Tibial nerve (tissue), 3 donors: ENCODE measurements around the gene CCDC121.

Experiments used
- POLR2A ChIP-seq, 2 donors: fragments of 450-650 bp; IDR thresholded peaks; one replicate each; pipeline ENCODE4 v1.6.1; 2017; ENCODE audit warnings: antibody characterized with exemption in 2 of 2, mild to moderate bottlenecking in 2 of 2, moderate library complexity in 2 of 2
- TF ChIP-seq, protein P1 (sequence below), 5 experiments: fragments of 200-600 bp in 3 of 5; fragments of 450-650 bp in 2 of 5; sonication (generic) in 3 of 5; IDR thresholded peaks; one replicate each; pipeline ENCODE4 v1.5.1; 2016 to 2019; ENCODE audit warnings: antibody characterized with exemption in 5 of 5, mild to moderate bottlenecking in 3 of 5, moderate library complexity in 2 of 5

DNA sequence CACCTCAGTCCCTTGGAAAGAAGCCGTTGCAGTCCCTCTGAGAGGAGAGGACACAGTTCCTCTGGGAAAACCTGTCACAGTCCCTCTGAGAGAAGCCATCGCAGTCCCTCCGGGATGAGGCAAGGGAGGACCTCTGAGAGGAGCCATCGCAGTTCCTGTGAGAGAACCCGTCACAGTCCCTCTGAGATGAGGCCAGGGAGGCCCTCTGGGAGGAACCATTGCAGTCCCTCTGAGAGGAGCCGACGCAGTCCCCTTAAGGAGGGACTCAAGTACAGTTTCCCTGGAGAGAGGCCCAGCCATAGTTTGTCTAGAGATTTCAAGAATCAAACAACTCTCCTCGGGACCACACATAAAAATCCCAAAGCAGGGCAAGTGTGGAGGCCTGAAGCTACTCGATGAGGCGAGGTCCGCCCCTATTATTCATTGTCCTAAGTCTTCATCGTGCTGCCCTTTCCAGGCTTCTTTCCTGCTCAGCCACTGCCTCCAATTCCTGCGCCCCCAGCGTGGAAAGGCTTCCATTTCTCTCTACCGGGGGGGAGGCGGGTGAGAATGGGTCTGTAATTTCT lies 46.6 kb downstream of the CCDC121 start:
- TF ChIP-seq, protein P1, sequence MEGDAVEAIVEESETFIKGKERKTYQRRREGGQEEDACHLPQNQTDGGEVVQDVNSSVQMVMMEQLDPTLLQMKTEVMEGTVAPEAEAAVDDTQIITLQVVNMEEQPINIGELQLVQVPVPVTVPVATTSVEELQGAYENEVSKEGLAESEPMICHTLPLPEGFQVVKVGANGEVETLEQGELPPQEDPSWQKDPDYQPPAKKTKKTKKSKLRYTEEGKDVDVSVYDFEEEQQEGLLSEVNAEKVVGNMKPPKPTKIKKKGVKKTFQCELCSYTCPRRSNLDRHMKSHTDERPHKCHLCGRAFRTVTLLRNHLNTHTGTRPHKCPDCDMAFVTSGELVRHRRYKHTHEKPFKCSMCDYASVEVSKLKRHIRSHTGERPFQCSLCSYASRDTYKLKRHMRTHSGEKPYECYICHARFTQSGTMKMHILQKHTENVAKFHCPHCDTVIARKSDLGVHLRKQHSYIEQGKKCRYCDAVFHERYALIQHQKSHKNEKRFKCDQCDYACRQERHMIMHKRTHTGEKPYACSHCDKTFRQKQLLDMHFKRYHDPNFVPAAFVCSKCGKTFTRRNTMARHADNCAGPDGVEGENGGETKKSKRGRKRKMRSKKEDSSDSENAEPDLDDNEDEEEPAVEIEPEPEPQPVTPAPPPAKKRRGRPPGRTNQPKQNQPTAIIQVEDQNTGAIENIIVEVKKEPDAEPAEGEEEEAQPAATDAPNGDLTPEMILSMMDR (IDR thresholded peaks at IDR 0.05): no peak
- TF ChIP-seq POLR2A (IDR thresholded peaks at IDR 0.05): no peak
